ENCODE data around the gene ADPRS.

ADPRS gene

DNA sequence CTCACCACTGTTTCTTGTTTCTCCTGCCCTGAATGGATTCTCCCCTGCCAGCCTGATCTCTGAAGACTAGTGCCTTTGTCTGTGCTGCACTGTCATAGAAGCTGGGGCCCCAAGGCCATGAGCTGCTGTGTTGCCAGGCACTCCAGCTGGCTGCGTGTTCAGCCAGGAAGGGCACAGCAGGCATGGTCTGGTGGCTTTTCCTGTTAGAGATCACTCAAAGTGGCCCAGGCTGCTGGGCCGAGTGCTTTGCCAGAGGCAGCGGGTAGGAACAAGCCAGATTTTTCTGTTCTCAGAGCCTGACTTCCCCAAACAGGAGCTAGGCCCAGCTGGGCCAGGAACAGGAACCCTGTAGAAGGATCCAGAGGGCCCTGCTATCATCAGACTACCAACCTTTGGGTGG, 5.2 kb downstream of the ADPRS start:
- no peak for DNase-seq (ENCODE audit: low spot score)
- H2BK15ac ChIP-seq (ENCODE audit: low read length), result no peak overlapping the region
- H4K8ac ChIP-seq (ENCODE audit: low read depth, low read length), result no peak overlapping the region
- no peak overlapping the region for H3K14ac ChIP-seq (ENCODE audit: low read length)
- no peak overlapping the region for H2AK5ac ChIP-seq (ENCODE audit: low read depth, low read length)
- no peak overlapping the region for H4K91ac ChIP-seq (ENCODE audit: low read depth, low read length, poor library complexity)
- H2BK5ac ChIP-seq (ENCODE audit: low read length), result no peak overlapping the region
- no peak overlapping the region for H3K4me3 ChIP-seq (ENCODE audit: low read length in 2 of 2)
- no peak overlapping the region for H2BK12ac ChIP-seq (ENCODE audit: low read length)
- H3K9ac ChIP-seq (ENCODE audit: low read depth, low read length, poor library complexity), result no peak overlapping the region
- no peak overlapping the region for H3K4ac ChIP-seq (ENCODE audit: low read length)
- H3K79me1 ChIP-seq (ENCODE audit: low read depth, low read length), result peaks cover 15% of the 10 kb centered on the region
- peaks cover 4 to 11% of the 10 kb centered on the region in 2 donors for H3K4me1 ChIP-seq (ENCODE audit: control insufficient read depth in 2 of 2, insufficient read depth in 1 of 2, low read depth in 1 of 2, low read length in 2 of 2)
- no CpG with 5 or more reads among the region's 3 CpGs for WGBS, 2 donors (ENCODE audit: extremely low coverage in 2 of 2, insufficient read length in 2 of 2, insufficient replicate concordance in 1 of 2)
- H3K9me3 ChIP-seq (replicated peaks in 1 of 2; ENCODE audit: control insufficient read depth in 2 of 2, insufficient read depth in 1 of 2, low read depth in 1 of 2, low read length in 2 of 2), result no peaks in the 10 kb centered on the region
- no peak overlapping the region for H3K4me2 ChIP-seq (ENCODE audit: insufficient read depth, low read length, poor library complexity, severe bottlenecking)
- H2BK120ac ChIP-seq (ENCODE audit: low read depth, low read length), result no peak overlapping the region
- no peak overlapping the region for H3K23ac ChIP-seq (ENCODE audit: low read depth, low read length, poor library complexity)
- H3K27me3 ChIP-seq (ENCODE audit: control insufficient read depth in 3 of 3, insufficient read depth in 3 of 3, low read depth in 1 of 3, low read length in 3 of 3), result no peaks in the 10 kb centered on the region
- H2AFZ ChIP-seq (ENCODE audit: low read length), result no peak overlapping the region
- H3K18ac ChIP-seq (ENCODE audit: low read length), result no peak overlapping the region
- peaks cover 41 to 68% of the 10 kb centered on the region in 2 donors for H3K36me3 ChIP-seq (replicated peaks in 1 of 2; ENCODE audit: control insufficient read depth in 2 of 2, insufficient read depth in 2 of 2, low read length in 2 of 2)
- no peak overlapping the region for H3K27ac ChIP-seq (replicated peaks; ENCODE audit: low read length)

DNA sequence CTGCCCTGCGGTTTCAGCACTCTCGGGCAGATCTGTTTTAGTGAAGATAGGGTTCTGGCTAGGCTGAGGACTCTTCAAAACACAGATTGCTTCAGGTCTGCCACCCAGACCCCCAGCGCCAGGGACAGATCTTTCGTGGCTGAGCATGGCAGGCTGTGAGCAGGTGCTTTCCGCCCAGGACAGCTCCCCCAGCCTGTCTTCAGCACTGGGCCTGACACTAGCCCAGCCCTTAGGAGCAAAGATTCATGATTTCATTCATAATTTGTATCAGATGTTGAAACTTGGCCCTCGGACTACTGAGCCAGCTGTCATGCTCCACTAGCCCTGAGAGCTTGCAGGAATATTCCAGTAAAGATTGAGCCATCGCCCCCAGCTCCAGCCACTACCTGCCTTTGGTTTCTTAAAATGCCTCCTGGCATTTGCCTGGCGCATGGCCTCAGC, 5.9 kb downstream of the ADPRS start:
- H2AFZ ChIP-seq (ENCODE audit: low read length), result no peak overlapping the region
- no peak overlapping the region for H3K23ac ChIP-seq (ENCODE audit: low read depth, low read length, poor library complexity)
- H3K4me3 ChIP-seq (ENCODE audit: low read length in 2 of 2), result peak overlapping the region in 1 of 2 donors; percentile 11
- H2BK15ac ChIP-seq (ENCODE audit: low read length), result no peak overlapping the region
- peaks cover 8% of the 10 kb centered on the region for H3K79me1 ChIP-seq (ENCODE audit: low read depth, low read length)
- H4K8ac ChIP-seq (ENCODE audit: low read depth, low read length), result no peak overlapping the region
- no peak overlapping the region for H2BK12ac ChIP-seq (ENCODE audit: low read length)
- H3K18ac ChIP-seq (ENCODE audit: low read length), result no peak overlapping the region
- no peak for DNase-seq (ENCODE audit: low spot score)
- no peak overlapping the region for H3K4ac ChIP-seq (ENCODE audit: low read length)
- no CpG with 5 or more reads among the region's 8 CpGs for WGBS, 2 donors (ENCODE audit: extremely low coverage in 2 of 2, insufficient read length in 2 of 2, insufficient replicate concordance in 1 of 2)
- no peaks in the 10 kb centered on the region for H3K9me3 ChIP-seq (replicated peaks in 1 of 2; ENCODE audit: control insufficient read depth in 2 of 2, insufficient read depth in 1 of 2, low read depth in 1 of 2, low read length in 2 of 2)
- peaks cover 1 to 9% of the 10 kb centered on the region in 2 donors for H3K4me1 ChIP-seq (ENCODE audit: control insufficient read depth in 2 of 2, insufficient read depth in 1 of 2, low read depth in 1 of 2, low read length in 2 of 2)
- H2BK120ac ChIP-seq (ENCODE audit: low read depth, low read length), result no peak overlapping the region
- H3K14ac ChIP-seq (ENCODE audit: low read length), result no peak overlapping the region
- no peak overlapping the region for H2BK5ac ChIP-seq (ENCODE audit: low read length)
- peaks cover 41 to 68% of the 10 kb centered on the region in 2 donors for H3K36me3 ChIP-seq (replicated peaks in 1 of 2; ENCODE audit: control insufficient read depth in 2 of 2, insufficient read depth in 2 of 2, low read length in 2 of 2)
- H3K27ac ChIP-seq (replicated peaks; ENCODE audit: low read length), result no peak overlapping the region
- H3K4me2 ChIP-seq (ENCODE audit: insufficient read depth, low read length, poor library complexity, severe bottlenecking), result no peak overlapping the region
- H4K91ac ChIP-seq (ENCODE audit: low read depth, low read length, poor library complexity), result no peak overlapping the region
- no peak overlapping the region for H2AK5ac ChIP-seq (ENCODE audit: low read depth, low read length)
- H3K9ac ChIP-seq (ENCODE audit: low read depth, low read length, poor library complexity), result no peak overlapping the region
- no peaks in the 10 kb centered on the region for H3K27me3 ChIP-seq (ENCODE audit: control insufficient read depth in 3 of 3, insufficient read depth in 3 of 3, low read depth in 1 of 3, low read length in 3 of 3)

DNA sequence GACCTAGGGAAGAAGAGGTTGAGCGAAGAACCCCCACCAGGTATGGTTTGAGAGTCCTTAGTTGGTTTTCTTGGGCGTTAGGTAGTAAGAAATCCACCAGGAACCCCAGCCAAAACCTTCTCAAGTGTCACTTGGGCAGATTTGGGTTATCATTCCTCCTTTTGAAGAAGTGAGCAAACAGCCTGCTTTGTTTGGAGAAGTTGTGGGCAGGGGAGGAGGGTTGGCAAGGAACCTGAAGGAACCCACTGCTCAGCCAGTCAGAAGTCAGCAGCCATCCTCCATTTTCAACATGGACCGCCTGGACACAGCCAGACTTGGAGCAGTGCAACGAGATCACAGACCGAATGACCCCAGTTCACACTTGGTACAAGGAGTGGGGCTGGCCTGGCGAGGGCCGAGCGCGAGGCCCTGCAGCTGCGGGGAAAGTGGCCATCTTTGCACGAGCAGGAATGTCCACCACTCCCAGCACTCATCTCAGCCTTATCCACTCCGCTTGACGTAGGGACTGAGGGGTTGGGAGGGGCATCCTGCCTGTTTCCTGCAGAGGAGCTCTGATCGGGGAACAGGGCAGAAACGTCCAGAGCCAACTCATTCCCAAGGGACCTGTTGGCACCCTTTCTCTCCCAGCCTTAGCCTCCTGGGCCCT, 7.2 kb downstream of the ADPRS start:
- no peak overlapping the region for H4K91ac ChIP-seq (ENCODE audit: low read depth, low read length, poor library complexity)
- no CpG with 5 or more reads among the region's 15 CpGs for WGBS, 2 donors (ENCODE audit: extremely low coverage in 2 of 2, insufficient read length in 2 of 2, insufficient replicate concordance in 1 of 2)
- peaks cover 7% of the 10 kb centered on the region for H3K79me1 ChIP-seq (ENCODE audit: low read depth, low read length)
- no peak overlapping the region for H3K4ac ChIP-seq (ENCODE audit: low read length)
- no peak overlapping the region for H3K9ac ChIP-seq (ENCODE audit: low read depth, low read length, poor library complexity)
- H3K27me3 ChIP-seq (ENCODE audit: control insufficient read depth in 3 of 3, insufficient read depth in 3 of 3, low read depth in 1 of 3, low read length in 3 of 3), result no peaks in the 10 kb centered on the region
- H3K18ac ChIP-seq (ENCODE audit: low read length), result no peak overlapping the region
- H3K36me3 ChIP-seq (replicated peaks in 1 of 2; ENCODE audit: control insufficient read depth in 2 of 2, insufficient read depth in 2 of 2, low read length in 2 of 2), result peaks cover 41 to 58% of the 10 kb centered on the region in 2 donors
- H2AFZ ChIP-seq (ENCODE audit: low read length), result no peak overlapping the region
- H2AK5ac ChIP-seq (ENCODE audit: low read depth, low read length), result no peak overlapping the region
- no peak overlapping the region for H2BK120ac ChIP-seq (ENCODE audit: low read depth, low read length)
- no peak overlapping the region for H3K4me3 ChIP-seq (ENCODE audit: low read length in 2 of 2)
- peaks cover 0 to 8% of the 10 kb centered on the region in 2 donors for H3K4me1 ChIP-seq (ENCODE audit: control insufficient read depth in 2 of 2, insufficient read depth in 1 of 2, low read depth in 1 of 2, low read length in 2 of 2)
- no peaks in the 10 kb centered on the region for H3K9me3 ChIP-seq (replicated peaks in 1 of 2; ENCODE audit: control insufficient read depth in 2 of 2, insufficient read depth in 1 of 2, low read depth in 1 of 2, low read length in 2 of 2)
- no peak for DNase-seq (ENCODE audit: low spot score)
- no peak overlapping the region for H3K27ac ChIP-seq (replicated peaks; ENCODE audit: low read length)
- no peak overlapping the region for H3K23ac ChIP-seq (ENCODE audit: low read depth, low read length, poor library complexity)
- no peak overlapping the region for H2BK15ac ChIP-seq (ENCODE audit: low read length)
- no peak overlapping the region for H2BK12ac ChIP-seq (ENCODE audit: low read length)
- H4K8ac ChIP-seq (ENCODE audit: low read depth, low read length), result no peak overlapping the region
- H3K4me2 ChIP-seq (ENCODE audit: insufficient read depth, low read length, poor library complexity, severe bottlenecking), result no peak overlapping the region
- H3K14ac ChIP-seq (ENCODE audit: low read length), result no peak overlapping the region
- no peak overlapping the region for H2BK5ac ChIP-seq (ENCODE audit: low read length)

DNA sequence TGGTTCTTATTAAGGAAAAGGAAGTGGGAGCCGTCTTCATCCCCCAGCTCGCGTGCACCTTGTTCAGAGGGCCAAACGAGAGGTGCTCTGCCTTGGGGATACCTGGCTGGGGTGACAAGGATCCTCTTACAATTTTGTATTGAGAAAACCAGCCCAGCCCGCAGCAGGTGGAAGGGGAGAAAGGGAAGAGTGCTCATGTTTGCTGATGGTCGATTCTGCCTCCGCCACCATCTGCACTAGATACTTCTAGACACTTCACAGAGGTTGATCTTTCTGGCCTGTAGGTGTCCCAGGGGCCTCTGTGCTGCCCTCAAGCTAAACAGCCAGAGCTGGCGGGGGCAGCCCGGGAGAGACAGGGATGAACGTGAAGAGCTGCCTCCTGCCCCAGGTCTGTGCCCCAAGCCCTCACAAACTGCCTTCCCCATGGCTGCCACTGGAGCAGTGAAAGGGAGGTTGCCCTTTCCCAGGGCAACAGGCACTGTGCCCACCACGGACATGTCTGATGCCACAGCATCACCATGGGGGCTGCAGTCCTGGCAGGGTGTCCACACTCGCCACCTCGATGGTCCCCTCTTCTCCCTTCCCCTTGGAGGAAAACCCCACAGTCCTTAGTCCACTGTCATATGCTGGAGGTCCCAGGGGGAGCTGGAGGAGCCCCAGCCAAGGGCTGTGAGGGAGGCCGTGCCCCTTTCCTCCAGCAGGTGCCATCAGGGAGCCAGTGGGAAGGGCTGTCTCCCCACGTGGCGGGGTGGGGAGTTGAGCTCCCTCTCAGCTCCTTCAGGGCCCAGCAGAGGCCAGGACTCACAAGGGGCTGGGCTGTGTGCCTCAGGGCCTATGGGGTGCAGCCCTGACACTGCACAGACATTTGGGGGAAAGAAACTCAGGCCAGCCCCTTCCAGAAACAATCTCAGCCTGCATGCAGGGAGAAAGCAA, 8.1 kb downstream of the ADPRS start:
- no peak overlapping the region for H2BK120ac ChIP-seq (ENCODE audit: low read depth, low read length)
- peak overlapping the region; percentile 65 for H3K23ac ChIP-seq (ENCODE audit: low read depth, low read length, poor library complexity)
- no peak for DNase-seq (ENCODE audit: low spot score)
- H3K4me3 ChIP-seq (ENCODE audit: low read length in 2 of 2), result no peak overlapping the region
- WGBS, 2 donors (ENCODE audit: extremely low coverage in 2 of 2, insufficient read length in 2 of 2, insufficient replicate concordance in 1 of 2), result no CpG with 5 or more reads among the region's 16 CpGs
- no peak overlapping the region for H4K91ac ChIP-seq (ENCODE audit: low read depth, low read length, poor library complexity)
- no peak overlapping the region for H3K27ac ChIP-seq (replicated peaks; ENCODE audit: low read length)
- H2BK5ac ChIP-seq (ENCODE audit: low read length), result peak overlapping the region; percentile 87
- no peak overlapping the region for H2BK15ac ChIP-seq (ENCODE audit: low read length)
- H3K4me1 ChIP-seq (ENCODE audit: control insufficient read depth in 2 of 2, insufficient read depth in 1 of 2, low read depth in 1 of 2, low read length in 2 of 2), result peaks cover 0 to 8% of the 10 kb centered on the region in 2 donors
- no peaks in the 10 kb centered on the region for H3K27me3 ChIP-seq (ENCODE audit: control insufficient read depth in 3 of 3, insufficient read depth in 3 of 3, low read depth in 1 of 3, low read length in 3 of 3)
- H3K14ac ChIP-seq (ENCODE audit: low read length), result no peak overlapping the region
- H4K8ac ChIP-seq (ENCODE audit: low read depth, low read length), result no peak overlapping the region
- H3K9me3 ChIP-seq (replicated peaks in 1 of 2; ENCODE audit: control insufficient read depth in 2 of 2, insufficient read depth in 1 of 2, low read depth in 1 of 2, low read length in 2 of 2), result no peaks in the 10 kb centered on the region
- H3K79me1 ChIP-seq (ENCODE audit: low read depth, low read length), result peaks cover 4% of the 10 kb centered on the region
- H3K36me3 ChIP-seq (replicated peaks in 1 of 2; ENCODE audit: control insufficient read depth in 2 of 2, insufficient read depth in 2 of 2, low read length in 2 of 2), result peaks cover 35 to 49% of the 10 kb centered on the region in 2 donors
- H3K4me2 ChIP-seq (ENCODE audit: insufficient read depth, low read length, poor library complexity, severe bottlenecking), result no peak overlapping the region
- H2AFZ ChIP-seq (ENCODE audit: low read length), result peak overlapping the region; percentile 63
- no peak overlapping the region for H2BK12ac ChIP-seq (ENCODE audit: low read length)
- H3K18ac ChIP-seq (ENCODE audit: low read length), result peak overlapping the region; percentile 17
- H3K4ac ChIP-seq (ENCODE audit: low read length), result no peak overlapping the region
- no peak overlapping the region for H3K9ac ChIP-seq (ENCODE audit: low read depth, low read length, poor library complexity)
- H2AK5ac ChIP-seq (ENCODE audit: low read depth, low read length), result no peak overlapping the region
